ENCODE measurements around the gene ANKFN1.
"Not testable (repeated sequence)": the region's sequence is repeated elsewhere in the genome, so short reads cannot be mapped to it uniquely, and the experiment has no call there.

Gene ANKFN1

DNA sequence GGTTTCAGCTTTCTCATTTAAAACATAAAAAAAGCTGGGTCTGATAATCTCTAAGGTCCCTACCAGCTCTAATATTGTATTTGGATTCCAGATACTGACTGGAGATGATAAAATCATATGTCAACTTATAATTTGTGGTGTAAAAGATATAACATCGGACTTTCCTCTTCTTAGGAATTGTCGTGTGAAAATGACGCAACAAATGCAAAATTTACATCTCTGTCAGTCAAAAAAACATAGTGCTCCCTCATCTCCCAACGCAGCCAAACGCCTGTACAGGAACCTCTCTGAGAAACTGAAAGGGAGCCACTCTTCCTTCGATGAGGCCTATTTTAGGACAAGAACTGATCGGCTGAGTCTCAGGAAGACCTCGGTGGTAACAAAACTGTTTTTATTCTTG, 197.3 kb downstream of the ANKFN1 start:
- no peak for DNase-seq

- DNase-seq, result peak; percentile 68
Measured at GRCh38 chr17:56351675-56352074, 198.4 kb downstream of the ANKFN1 start.

- DNase-seq, result no peak
Measured at GRCh38 chr17:56358651-56359050, 205.4 kb downstream of the ANKFN1 start.

GRCh38 chr17:56359518-56359917, 206.2 kb downstream of the ANKFN1 start:
- no peak for DNase-seq

DNA sequence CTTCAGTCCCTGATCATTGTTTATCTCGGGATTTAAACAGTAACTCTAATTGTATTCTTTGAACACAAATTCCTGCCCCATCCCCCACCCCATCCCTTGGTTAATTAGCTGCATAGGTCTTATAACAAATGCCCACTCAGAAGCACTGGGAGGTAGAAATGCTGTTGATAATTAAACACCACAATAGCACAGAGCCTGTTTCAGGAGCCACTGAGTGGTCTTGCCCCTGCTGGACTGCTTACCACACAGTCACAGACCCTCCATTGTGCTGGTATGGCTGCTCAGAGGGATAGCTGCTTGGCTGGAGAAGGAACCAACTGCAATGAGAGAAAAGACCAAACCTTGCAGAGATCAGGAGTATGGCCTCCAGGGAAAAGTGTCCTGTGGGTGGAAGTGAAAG, 214.1 kb downstream of the ANKFN1 start:
- no peak for DNase-seq

DNA sequence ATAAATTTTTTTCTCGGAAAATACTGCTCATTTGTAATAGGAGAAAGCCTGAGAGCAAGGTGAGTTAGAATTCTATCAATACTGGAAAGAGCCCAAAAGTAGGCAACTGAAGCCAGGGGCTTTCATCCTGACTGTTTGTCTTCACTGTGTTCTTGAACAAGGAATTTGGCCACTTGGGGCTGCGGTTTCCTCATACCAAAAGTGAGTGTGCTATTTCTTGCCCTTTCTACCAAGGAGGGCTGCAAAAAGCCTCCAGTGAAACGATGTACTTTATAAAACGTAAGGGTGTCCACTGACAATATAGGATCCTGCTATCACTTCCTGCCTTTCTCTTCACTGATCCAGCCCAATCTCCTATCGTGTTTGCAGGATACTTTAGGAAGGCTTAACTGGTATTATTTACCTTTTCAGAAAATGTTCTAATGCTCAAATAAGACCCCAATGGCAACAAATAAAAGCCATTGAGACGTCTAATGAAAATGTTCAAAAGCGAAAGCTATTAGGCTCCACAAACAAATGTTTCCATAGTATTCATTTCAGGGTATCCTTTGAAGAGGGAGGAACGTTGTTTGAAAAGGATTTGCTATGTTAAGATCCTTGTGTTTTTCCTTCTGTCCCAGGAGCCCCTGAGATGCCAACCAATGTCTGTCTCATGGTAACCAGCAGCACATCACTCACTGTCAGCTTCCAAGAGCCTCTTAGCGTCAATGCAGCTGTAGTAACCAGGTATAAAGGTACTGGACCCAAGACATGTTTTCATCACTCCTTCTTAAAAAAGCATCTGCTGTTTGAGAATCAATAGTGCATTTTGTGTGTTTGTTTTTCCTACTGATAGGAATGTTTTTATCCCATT, 220.9 kb downstream of the ANKFN1 start:
- no peak for DNase-seq

- DNase-seq, result no peak
Measured at GRCh38 chr17:56389356-56389755, 236.1 kb downstream of the ANKFN1 start.

- no peak for DNase-seq
Measured at GRCh38 chr17:56392321-56392720, 239.0 kb downstream of the ANKFN1 start.

GRCh38 chr17:56393156-56393555, 239.9 kb downstream of the ANKFN1 start:
- DNase-seq, result no peak

DNA sequence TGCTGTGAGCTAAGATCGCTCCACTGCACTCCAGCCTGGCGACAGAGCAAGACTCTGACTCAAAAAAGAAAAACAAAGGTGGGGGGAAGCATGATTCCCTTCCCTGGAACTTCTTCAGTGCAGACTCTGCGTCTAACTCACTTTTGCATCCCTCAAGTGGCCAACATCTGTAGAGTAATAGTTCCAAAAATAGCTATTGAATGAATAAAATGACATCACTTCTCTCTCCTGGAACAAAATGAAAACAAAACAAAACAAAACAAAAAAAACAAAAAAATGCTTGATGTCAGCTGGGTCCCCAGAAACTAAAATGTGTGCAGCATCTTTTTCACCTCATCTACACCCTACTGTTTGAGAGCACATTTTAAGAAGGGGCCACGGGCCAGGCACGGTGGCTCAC, 242.5 kb downstream of the ANKFN1 start:
- no peak for DNase-seq

- DNase-seq, result no peak
Measured at GRCh38 chr17:56407086-56407485, 253.8 kb downstream of the ANKFN1 start.

GRCh38 chr17:56412356-56412755, 259.1 kb downstream of the ANKFN1 start:
- DNase-seq, result not testable (repeated sequence)

DNA sequence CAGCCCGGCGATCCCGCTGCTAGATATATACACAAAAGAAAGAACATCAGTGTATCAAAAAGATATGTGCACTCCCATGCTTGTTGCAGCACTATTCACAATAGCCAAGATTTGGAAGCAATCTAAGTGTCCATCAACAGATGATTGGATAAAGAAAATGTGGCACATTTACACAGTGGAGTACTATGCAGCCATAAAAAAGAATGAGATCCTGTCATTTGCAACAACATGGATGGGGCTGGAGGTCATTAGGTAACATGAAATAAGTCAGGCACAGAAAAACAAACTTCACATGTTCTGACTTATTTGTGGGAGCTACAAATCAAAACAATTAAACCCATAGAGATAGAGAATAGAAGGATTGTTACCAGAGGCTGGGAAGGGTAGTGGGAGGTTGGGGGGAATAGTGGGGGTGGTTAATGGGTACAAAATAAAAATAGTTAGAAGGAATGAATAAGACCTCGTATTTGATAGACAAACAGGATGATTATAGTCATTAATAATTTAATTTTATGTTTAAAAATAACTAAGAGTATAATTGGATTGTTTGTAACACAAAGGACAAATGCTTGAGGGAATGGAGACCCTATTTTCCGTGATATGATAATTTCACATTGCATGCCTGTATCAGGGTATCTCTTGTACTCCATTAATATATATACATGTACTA, 263.5 kb downstream of the ANKFN1 start:
- no peak for DNase-seq

DNA sequence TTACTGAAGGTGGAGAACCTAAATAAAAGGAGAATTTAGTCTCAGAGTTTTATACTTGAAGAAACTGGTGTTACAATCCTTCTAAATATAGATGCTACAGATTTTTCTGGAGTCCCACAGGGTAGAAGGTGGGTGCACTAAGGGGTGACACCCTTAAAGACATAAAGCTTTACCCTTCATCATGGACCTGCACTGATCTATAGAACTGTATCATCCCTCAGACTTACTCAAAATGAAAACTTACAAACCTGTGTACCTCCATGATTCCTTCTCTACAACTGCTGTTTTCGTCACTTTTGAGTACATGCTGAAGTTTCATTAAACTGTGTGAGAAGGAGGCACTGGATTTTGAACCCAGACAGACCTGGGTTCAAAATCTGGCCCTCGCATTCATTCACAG, 270.7 kb downstream of the ANKFN1 start:
- no peak for DNase-seq

DNA sequence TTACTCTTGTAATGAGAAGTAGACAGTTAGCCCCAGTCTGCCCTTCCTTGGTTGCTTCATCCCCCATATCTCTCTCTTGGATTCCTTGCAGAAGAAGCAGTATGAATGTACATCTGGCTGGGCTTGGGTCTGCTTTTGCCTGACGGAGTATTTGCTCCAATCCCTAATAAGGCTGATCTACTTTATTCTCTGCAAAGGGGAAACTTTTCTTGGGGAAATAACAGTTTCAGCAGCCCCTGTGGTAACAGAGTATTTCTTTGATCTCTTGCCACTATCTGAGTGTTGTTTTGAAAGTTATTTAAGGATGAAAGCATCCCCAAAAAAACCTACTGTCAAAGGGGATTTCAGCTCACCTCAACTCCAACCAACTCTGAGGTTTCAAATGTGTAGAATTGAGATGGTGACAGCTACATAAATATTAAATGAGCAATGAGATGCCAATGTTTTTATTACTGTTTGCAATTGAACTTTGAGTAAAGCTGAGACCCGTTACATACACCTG, 271.3 kb downstream of the ANKFN1 start:
- no peak for DNase-seq

- no peak for DNase-seq
Measured at GRCh38 chr17:56425483-56425882, 272.2 kb downstream of the ANKFN1 start.

- no peak for DNase-seq
Measured at GRCh38 chr17:56426901-56427300, 273.6 kb downstream of the ANKFN1 start.

DNA sequence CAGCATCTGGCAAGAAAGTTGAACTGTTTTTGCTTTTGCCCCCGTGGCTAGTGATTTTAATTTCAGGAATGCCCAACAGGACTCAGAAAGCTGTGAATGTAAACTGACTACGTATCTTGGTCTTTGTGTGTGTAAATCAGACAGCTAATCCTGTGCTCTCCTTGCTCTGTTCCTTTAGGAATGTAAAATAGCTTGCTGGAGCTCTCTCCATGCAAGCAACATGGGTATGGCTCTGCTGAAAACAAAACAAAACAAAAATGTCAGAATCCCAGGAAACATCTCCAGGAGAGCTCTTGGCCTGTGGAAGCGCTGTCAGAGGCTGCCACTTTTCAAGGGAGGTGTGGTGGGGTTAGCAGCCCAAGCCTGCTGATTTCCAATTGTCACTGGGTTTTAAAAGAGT, 278.5 kb downstream of the ANKFN1 start:
- DNase-seq, result no peak

GRCh38 chr17:56432443-56432842, 279.2 kb downstream of the ANKFN1 start:
- no peak for DNase-seq

- no peak for DNase-seq
Measured at GRCh38 chr17:56434610-56435009, 281.3 kb downstream of the ANKFN1 start.

GRCh38 chr17:56436142-56436541, 282.9 kb downstream of the ANKFN1 start:
- no peak for DNase-seq

DNA sequence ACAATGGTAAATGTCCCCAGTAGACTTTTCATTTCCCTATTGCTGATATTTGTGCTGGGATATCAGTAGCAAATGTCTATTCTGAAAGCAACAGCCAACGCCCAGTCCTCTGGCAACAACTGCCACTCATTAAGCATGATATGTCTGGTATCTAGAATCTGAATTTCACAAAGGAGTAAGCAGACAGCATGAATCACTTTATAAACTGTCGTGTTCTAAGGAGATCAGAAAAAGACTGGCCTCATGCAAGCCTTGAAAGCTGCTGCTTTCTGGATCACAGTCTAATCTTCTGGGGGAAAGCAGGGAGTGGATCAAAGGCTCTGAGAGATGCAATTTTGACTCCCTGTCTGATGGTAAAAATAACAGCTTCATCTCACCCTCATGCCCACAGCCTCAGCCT, 287.1 kb downstream of the ANKFN1 start:
- DNase-seq, result no peak

DNA sequence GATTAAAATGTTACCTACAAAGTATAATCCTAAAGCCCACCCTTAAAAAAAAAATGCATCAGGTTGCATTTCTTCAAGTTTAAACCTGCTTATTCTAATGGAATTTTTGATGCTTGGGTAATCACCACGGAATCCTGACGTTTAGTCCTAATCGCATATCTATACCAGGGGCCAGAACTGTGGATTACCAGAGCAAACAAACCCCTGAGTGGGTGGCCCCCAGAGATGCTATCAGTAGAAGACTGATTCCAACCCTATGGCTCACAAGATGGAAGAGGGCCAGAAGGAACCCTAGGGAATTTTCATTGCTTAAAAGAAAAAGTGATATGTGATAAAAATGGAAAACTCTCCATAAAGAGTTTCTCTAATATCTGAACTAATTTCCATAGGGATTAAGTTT, 288.0 kb downstream of the ANKFN1 start:
- no peak for DNase-seq

GRCh38 chr17:56445692-56446411, 292.6 kb downstream of the ANKFN1 start:
- DNase-seq, result no peak
